Right ventricle myocardium superior (tissue), 1 donor: ENCODE data around the gene CNPY1. TPM values are rescaled to one million over a fixed set of nuclear protein-coding genes. Genes with fewer than 3 reads are reported as not detected.
A peak's percentile ranks its signal among the peaks of the same experiment; 100 is the strongest.

Source experiments
- ATAC-seq: fragments of 200-7000 bp; cut with Tn5 transposase; one replicate; pipeline ENCODE4 v1.9.1; 2020; ENCODE audit warnings: mild to moderate bottlenecking; ENCODE audit not compliant: poor library complexity
- DNase-seq: peaks from one replicate; pipeline ENCODE4 v3.0.0-alpha.2; 2020
- intact Hi-C: fragments of 100-400 bp; cut with DNase I; formaldehyde crosslinking; loops from one replicate; pipeline ENCODE4 v1.11.2; 2022
- total RNA-seq: library from RNA; stranded (reverse); fragmentation: NEBNext Ultra II Directional; extraction: Animal tissue kit (Norgen Biotek cat#: 25700); gene quantifications from one replicate; pipeline ENCODE4 v1.2.1, GENCODE V29; 2021
- donor health status: DM: no; HTN: yes; CAD: no; lungs with severe emphysema.

Gene CNPY1
- total RNA-seq, 1 donor from 2014 or later = not detected

DNA sequence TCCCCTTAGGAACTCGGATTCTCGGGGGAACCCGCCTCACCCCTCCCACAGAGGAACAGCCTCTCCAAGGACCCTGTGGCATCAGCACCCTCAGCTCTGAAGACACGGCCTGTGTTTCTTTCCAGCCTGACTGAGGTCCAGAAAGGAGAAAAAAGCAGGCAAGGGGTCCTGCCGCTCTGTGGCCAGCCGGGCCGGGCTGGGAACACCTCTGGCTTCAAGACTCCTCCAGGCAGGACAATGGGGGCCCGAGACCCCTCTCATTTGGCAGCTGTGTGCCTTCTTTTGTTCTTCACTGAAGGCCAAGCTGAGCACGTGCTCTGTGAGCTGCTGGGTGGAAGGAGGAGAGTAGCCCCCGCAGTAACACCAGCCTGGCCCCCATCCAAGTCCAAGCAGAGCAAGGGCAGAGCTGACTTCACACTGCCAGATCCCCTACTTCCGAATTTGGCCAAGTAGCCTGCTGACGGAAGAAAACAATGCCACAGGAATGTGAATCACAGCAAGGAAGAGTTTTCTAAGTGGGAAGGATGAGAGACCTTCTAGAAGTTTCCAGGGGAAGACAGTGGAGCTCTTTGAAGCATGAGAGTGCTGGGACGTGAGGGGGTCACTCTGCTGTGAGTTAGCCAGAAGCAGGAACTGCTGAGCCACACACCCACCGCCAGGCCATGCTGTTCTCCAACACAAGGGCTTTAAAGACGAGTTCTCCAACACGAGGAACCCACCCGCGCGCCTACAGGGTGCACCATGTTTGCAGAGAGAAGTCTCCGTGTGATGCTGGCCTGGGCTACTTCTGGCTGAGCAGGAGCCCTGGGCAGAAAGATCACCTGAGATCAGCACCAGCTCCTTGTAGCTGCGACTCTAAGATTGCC is 3.1 kb downstream of the CNPY1 start:
- intact Hi-C loops = no loop called here
- DNase-seq (no peak), ATAC-seq (no peak)

DNA sequence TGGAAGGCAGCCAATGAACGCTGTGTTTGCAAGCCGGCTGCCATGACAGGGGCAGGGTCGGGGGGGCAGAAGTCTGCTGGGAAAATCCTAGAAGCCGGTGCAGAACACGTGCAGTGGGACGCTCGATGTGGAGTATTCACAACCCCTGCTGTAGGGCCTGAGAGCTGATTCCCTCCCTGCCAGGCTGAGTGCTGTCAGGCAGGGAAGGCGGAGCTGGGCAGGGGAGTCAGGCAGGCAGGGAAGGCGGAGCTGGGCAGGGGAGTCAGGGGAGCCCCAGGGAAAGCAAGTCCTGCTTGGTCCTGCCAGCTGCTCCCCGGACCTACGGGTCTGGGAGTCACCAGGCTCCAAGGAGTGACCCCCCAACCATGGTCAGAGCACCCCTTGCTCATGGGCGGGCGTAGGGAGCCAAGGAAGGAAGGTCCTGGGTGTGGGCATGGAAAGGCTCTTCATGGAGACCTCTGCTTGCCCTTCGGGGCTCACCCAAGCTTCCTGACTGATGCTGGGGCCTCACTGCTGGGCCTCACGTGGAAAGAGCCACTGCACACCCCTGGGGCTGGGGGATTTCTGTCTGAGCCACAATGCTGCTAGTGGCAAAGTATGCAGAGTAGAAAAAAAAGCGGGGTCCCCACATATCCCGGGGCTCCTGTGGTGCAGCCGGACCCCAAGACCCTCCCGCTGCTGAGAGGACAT is 4.2 kb downstream of the CNPY1 start:
- ATAC-seq (no peak), DNase-seq (no peak)
- intact Hi-C loops = no loop called here

DNA sequence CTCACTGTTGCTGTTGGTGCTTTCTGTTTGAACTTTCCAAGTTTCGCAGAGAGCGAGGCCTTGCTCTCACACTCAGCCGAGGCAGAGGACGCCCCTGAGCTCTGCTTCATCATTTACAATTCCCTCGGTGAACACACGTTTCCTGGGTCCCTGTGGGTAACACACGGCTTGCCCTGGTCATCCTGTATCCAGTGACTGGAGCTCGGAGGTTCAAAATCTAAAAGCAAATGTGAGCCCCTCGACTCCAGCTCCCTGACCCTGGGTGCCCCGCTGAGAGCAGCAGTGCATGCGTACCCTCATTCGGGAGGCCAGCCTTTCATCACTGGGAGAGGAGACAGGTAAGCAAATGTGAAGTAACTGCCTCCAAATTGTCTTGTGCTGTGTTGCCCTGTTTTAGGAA is 5.8 kb downstream of the CNPY1 start:
- no peak for DNase-seq
- ATAC-seq = no peak
- intact Hi-C loops = no loop called here

DNA sequence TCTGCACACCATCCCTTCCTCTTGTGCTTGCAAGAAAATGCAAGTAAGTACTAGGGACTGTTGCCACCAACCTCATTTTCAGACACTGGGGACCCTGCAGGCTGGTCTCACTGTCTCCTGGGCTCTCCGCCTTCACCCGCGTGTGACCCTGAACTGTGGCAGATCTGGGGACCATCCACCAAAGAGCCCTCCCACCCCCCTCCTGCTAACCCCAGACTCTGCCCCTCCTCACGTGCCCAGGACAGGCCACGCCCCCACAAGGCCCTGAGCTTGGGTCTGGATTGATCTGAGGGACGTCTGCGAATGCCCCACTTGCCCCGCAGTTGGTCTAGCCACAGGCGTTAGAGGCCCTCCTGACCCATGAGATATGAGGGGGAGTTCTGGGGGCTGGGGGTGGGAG is 8.1 kb downstream of the CNPY1 start:
- intact Hi-C loops = no loop called here
- ATAC-seq (no peak), DNase-seq (no peak)

DNA sequence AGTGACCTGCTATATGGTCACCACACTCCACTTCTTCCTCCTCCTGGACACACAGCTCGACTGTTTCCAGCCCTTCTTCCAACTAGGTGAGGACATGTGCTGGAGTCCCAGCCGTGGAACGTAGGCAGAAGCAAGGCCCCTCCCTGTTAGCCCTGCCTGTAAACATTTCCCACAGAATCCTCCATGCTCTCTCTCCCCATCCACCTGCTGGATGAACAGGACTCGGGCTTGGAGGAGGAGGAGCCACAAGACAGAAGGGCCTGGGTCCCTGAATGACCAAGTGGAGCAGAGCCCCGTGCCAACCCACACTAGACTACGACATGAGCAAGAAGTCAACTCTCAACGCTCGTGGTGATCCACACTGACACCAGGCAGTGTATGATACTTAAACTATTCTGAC is 9.9 kb downstream of the CNPY1 start:
- intact Hi-C loops = no loop called here
- ATAC-seq (no peak), DNase-seq (no peak)

DNA sequence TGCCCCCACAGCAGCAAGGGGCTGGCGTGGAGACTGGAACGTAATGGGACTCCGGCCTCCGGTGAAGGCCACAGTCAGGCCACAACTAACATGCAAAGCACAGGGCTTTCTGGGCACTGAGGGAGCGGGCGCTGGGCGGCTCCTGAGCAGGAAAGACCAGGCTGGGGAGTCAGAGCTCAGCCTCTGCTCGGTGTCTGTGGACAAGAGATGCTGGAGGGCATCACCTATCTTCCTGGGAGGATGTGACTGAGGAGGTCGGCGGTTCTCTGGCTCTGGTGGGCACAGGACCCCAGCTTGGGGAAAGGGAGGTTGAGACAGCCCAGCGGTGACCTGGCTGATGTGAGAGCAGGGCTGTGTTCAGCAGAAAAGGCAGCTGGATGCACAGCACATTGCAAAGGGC is 11.7 kb downstream of the CNPY1 start:
- no peak for DNase-seq
- ATAC-seq = no peak
- intact Hi-C loops = no loop called here

DNA sequence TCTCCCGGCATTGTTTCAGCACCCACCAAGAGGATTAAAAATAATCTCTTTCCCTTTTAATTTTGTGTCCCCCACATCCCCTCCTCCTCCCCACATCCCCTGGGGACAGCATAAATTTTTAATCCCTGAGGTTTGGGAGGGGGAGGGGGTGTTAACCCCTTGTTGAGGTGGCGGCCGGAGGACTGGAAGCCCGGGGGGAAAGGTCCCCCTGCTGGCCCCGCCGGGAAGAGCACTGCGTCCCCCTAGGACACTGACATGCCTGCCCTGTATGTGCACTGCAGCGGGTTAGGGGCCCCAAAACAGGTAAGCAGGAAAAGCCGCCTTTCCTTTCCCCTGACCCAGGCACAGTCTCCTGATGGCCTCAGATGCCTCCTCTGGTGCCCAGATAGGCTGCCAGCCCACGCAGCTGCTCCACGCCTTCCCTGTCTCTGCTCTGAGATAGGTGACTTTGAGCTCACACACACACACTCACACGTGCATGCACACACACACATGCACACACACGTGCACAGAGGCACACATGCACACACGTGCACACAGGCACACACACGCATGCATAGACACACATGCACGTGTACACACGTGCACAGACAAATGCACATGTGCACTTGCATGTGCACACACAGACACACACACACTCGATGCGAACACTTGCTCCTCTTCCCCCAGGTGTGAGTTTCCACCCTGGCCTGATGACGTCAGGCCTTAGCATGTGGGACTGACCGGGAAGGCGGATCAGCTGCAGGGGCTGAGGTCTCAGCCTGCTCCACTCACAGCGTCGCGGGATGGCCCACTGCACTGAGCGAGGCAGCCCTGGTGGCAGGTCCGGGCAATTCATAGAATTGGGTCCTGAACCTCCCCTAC is 12.3 kb downstream of the CNPY1 start:
- DNase-seq (no peak), ATAC-seq (peak; percentile 73)
- intact Hi-C loops = no loop called here

DNA sequence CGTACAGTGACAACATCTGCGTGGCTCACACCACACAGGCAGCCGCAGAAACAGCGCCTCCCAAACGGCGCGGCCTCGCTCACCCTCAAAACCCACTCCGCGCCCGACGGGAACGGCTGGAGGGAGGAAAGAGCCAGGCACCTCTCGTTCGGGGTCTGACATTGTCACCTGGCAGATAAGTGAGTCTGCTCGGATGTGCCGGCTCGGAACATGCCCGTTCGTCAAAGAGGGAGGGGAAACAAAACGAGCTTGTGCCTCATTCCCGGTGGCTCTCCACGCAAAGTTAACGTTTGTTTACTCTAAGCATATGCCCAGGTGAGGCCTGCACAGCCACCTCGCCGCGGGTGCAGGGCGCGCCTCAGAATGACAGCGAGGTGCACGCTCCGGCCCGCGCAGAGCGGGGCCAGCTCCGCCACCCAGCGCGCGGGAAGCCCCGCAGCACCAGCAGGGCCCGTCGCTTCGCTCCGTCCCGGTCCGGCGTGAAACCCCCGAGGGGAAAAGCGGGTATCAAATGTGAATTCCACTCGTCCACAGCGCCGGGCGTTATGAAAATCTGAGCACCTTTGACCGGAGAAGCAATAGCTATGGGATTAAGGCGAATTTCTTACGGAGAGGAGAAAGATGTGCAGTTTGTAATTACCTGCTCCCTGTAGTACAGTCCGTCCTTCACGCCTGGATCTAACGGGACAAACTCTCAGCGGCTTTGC is 13.1 kb downstream of the CNPY1 start:
- ATAC-seq (peak; percentile 53), DNase-seq (no peak)
- intact Hi-C loops = no loop called here

DNA sequence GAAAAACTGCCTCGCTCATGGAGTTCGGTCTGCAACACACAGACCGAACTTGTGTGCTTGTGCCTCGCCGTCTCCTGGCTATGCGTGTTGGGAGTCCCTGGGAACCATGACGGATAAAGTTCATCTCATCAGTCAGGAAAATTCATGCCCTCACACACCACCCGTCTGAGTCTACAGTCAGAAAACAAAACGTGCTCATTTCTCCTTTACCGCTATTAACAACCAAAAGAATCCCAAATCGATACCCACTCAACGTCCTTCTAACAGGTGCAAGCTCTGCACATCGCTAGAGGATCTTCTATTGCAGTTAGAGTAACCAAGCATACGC is 13.6 kb downstream of the CNPY1 start:
- no peak for DNase-seq
- intact Hi-C loops = no loop called here
- no peak for ATAC-seq

DNA sequence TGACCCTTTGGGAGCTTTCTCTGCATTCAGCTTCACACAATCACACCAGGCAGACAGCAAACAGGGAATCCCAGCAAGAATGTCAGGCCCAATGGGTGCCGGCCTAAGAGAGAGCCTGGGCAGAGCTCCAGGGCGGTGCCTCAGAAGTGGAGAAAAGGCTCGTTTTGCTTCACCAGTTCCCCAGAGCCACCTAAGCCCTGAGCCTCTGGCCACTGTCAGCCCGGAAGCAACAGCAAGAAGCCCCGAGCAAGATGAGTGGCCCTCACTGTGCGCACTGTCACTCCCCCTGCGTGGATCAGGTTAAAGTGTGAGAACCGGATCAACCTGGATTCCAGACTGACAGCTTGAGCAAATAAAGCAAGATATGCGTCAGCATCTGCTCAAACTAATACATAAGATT is 14.7 kb downstream of the CNPY1 start:
- intact Hi-C loops = no loop called here
- ATAC-seq (no peak), DNase-seq (no peak)

DNA sequence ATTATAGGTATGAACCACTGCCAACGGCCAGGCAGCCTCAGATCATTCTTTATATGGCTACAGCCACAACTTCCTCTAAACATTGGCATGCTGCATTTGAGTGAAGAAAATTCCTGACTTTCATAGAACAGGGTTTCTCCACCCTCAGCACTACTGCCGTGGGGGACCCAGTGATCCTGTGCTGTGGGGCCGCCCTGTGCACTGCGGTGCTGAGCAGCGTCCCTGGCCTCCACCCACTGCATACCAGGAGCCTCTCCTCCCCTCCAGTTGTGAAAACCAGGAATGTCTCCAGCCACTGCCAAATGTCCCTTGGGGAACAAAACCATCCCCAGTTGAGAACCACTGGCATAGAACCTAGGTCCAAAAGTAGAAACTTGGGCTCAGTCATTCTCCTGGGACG is 15.8 kb downstream of the CNPY1 start:
- ATAC-seq = no peak
- DNase-seq = no peak
- intact Hi-C loops = no loop called here

DNA sequence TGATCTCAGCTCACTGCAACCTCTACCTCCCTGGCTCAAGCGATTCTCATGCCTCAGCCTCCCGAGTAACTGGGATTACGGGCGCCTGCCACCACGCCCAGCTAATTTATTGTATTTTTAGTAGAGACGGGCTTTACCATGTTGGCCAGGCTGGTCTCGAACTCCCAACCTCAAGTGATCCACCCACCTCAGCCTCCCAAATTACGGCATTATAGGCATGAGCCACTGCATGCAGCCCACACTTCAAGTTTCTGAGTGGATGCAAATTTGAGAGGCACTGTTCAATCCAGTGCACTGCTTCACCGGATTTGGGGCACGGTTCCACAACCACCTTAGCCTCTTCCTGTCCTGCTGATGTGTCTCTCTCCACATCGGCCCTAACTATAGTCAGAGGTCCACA is 16.5 kb downstream of the CNPY1 start:
- intact Hi-C loops = no loop called here
- DNase-seq (no peak), ATAC-seq (no peak)

DNA sequence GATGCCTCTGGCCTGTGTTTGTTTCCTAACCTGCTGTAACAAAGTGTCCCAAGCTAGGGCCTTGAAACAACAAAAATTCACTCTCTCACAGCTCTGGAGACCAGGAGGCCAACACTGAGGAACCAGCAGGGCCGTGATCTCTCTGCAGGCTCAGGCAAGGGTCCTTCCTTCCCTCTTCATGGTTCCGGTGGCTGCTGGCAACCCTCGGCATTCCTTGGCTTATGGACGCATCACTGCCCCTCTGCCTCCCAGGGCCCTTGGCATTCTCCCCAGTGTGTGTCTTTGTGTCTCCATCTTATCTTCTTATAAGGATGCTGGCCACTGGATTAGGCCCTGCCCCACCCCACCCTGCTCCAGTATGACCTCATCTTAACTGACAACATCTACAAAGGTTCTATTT is 17.0 kb downstream of the CNPY1 start:
- ATAC-seq = no peak
- DNase-seq = no peak
- intact Hi-C loops = no loop called here

DNA sequence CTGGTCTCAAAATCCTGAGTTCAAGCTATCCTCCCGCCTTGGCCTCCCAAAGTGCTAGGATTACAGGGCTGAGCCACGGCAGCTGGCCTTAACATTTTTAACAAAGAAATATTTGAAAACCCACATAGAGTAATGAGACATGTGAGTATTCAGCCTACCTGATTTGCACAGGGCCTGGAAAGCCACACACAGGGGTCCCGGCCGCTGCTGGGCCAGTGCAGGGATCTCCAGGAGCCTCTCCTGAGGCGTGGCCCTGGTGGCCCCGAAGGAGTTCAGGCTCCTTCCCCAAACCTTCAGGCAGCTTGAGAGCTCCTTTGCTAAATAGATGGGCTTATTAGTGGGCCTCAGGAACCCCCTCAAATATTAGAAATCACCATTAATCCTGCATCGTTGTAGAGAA is 18.7 kb downstream of the CNPY1 start:
- intact Hi-C loops = no loop called here
- DNase-seq (no peak), ATAC-seq (no peak)

DNA sequence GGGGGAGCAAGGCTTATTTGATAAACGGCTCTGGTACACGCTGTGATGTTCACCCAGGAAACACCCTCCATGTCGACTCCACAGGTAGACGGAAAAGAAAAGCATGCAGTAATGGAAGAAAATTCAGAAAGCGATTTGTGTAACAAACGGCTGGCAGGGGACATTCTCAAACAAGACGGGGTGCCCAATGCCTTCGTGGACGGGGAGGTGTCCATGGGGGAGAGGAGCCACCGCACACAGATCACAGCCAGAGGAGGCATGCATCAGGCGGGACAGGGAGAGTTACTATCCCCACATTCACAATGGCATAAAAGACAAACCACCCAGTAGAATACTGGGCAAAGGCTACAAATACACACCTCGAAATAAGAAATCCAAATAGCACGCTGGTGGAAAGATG is 20.1 kb downstream of the CNPY1 start:
- intact Hi-C loops = no loop called here
- no peak for DNase-seq
- no peak for ATAC-seq

DNA sequence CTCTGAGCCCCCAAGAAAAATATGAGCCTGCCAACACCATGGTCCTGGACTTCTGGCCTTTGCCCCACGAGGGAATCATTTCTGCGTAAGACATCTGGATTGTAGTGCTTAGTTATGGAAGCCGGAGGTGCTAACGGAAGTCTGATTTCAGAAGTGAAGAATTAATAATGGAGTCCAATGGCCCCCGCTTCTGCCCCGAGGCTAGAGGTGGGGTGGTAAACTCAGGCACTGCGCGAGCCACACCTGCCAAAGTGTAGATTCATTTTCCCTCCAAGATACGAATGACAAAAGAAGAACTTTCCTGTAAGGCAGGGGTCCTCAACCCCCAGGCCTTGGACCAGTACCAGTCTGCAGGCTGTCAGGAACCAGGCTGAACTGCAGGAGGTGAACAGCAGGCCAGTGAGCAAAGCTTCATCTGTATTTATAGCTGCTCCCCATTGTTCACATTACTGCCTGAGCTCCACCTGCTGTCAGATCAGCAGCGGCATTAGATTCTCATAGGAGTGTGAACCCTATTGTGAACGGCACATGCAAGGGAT is 22.3 kb downstream of the CNPY1 start:
- DNase-seq (no peak), ATAC-seq (no peak)
- intact Hi-C loops = no loop called here

DNA sequence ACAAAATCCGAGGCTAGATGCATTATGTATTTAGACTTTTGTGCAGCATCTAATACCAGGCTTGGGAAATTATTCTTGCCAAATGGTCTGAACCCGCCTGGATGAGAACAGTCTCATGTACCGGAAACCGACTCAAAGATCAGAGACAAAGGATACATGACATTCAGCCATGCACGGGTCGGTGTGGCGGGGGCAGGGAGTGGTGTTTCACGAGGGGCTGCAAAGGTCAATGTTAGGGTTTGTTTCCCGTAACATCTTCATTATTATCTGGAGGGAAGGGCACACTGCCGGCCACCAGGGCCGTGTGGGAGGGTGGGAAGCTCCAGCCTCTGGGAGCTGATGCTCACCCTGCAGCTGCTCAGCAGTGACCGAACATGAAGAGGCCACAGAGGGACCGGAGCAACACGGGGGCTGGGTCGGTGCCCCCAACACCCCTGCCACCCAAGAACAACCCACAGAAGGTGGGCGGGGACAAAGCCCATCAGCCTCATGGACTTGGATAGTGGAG is 23.1 kb downstream of the CNPY1 start:
- ATAC-seq = no peak
- DNase-seq = no peak
- intact Hi-C loops = no loop called here

DNA sequence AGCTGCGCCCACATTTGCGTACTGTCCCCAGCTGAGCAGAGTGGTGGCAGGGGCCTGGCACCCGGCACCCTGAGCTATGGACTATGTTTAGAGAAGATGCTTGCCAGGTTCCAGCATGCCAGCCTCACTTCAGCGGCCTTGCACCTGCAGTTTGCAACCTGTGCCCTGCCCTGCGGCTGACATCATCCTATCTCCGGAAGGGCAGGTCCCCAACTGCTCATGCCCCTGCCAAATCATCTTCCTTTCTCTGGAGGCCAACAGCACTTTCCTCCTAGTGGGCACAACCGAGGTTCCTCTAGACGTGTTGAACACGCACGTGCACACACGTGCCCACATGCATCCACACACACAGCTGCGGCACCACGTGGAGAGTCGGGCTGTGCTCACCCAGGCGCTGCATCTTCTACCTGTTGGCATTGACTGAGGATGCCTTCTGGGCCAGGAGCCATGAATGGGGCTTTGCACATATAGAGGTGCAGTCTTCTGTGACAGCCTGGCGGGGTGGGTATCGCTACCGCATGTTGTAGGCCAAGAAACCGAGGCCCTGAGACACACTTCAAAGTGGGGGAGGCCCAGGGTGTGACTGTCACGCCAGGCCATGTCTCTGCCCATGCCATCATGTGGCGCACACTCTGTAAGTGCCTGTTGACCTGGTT is 24.5 kb downstream of the CNPY1 start:
- intact Hi-C loops = no loop called here
- ATAC-seq (no peak), DNase-seq (no peak)
